Measurements from ENCODE around the gene C2CD4A. TPM values are rescaled to one million over a fixed set of nuclear protein-coding genes. Genes with fewer than 3 reads are reported as not detected.
A peak's percentile ranks its signal among the peaks of the same experiment; 100 is the strongest.
"Not testable (repeated sequence)": the region's sequence is repeated elsewhere in the genome, so short reads cannot be mapped to it uniquely, and the experiment has no call there.

The C2CD4A gene, protein sequence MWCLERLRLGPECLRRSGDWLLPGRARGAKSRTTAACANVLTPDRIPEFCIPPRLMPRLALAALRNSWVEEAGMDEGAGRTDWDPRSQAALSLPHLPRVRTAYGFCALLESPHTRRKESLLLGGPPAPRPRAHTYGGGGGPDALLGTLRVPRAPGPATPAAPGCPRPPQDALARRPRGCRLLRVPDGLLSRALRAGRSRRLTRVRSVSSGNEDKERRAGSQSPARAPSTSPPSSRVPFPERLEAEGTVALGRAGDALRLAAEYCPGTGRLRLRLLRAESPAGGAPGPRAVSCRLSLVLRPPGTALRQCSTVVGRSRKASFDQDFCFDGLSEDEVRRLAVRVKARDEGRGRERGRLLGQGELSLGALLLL
- total RNA-seq: 3.2 and 4.3 TPM in 2 replicates

DNA sequence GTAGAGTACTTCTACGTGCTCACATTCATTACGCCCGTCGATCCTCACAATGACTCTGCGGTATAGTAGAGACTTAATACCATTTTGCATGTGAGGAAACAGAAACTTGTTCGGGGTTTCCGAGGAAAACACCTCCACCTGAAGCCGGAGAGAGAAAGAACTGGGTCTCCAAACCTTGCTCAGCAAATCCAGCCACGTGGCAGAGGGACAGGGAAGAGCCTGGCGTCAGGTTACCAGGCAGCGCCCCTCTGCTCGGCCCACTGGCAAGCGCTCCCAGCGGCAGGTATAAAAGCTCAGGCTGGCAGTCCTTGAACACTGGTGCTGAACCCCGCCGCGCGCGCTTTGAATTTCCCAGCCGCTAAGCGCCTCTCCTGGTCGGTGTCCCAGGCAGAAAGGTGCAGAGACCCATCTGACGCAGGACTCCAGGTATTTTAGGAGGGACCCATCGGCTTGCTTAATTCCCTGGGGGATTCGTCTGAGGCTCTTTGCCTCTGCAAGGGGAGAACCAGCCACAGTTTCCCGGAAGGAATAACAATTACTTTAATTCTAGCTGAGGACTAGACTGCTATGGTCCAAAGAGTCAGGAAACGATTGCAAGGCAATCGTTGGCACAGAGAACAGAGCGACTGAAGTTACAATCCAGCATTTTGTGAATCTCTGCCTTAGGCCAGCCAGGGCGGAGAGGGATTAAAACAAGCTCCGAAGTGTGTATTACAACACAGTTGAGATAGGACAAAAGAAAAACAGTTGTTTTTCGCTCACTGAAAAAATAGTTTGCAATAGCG lies at the start of gene C2CD4A:
C2CD4A (plus strand) TSS at position 315 of the 785 bp plus-strand sequence. CDS start 637 bp downstream, outside the sequence.
- DNase-seq (ENCODE audit: low read depth in 2 of 2): peak; percentile 67 to 95

DNA sequence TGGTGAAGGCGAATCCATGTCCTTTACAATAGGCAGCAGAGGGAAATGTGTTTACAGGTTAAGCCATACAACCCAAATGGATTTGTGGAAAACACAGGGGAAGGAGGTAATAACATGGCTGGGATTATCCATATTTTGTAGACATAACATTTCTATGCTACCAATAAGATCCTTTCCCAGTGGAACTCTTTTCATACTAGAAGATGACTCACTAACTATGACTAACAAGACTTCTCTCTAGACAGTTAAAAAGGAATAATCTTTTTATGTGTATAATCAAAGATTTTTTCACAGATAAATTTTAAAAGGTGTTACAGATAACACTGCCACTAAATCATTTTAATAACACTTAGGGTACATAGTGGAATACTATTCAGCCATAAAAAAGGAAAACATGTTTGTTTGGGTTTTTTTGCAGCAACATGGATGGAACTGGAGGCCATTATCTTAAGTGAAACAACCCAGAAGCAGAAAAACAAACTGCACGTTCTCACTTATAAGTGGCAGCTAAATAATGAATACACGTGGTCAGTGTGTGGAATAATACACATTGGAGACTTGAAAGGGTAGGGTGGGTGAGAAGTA lies 46.1 kb upstream of the C2CD4A start:
- no peak for DNase-seq (ENCODE audit: low read depth in 2 of 2)

- peak in 1 of 2 donors; percentile 22 for DNase-seq (ENCODE audit: low read depth in 2 of 2)
Observed at GRCh38 chr15:62021991-62022600, 44.7 kb upstream of the C2CD4A start.

DNA sequence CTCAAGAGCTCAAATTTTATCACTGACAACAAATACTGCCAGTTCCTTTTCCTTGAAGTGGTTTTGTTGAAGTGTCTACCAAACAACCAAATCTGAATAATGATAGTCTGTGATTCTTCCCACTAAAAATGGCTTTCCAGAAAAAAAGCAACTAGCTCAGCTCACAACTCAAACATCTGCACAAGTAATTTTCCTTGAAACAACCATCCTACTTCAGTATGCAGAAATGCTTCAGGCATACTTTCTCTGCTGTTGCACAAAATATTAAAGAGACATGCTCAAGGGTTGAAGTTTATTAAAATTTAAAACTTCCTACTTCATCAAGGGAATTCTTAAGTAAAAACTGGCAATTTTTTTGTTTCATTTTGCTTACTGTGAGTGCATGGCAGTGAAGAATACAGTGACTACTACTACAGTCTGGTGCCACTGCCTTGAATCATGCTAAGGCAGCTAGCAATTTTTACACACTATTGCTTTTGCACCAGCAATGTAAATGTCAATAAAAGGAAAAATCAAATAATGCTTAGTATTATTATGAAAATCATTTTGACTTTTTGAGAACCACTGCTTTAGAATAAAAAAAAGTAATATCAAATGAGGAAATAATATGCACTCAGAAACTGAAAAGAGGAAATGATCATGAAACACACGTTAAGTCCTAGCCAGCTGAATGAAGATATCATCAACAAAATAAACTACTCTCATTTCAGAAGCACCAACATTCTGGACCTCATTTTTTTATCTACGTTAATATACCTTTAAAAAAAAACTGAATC lies 40.1 kb upstream of the C2CD4A start:
- no peak for DNase-seq (ENCODE audit: low read depth in 2 of 2)

DNA sequence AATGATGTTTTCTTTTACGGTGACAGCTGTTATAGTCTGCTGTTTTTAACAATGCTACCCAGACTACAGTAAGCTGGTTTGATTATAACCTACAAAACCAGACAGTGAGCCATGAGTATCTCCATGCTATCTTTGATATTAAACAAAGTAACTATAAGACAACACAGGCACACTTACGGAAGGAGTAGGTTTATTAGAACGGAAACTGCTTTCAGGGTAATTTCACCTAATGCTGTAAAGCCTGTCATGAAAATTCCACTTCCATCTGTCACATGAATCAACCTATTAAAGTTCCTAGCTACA lies 39.6 kb upstream of the C2CD4A start:
- no peak for DNase-seq (ENCODE audit: low read depth in 2 of 2)

- no peak for DNase-seq (ENCODE audit: low read depth in 2 of 2)
Observed at GRCh38 chr15:62027916-62028315, 38.9 kb upstream of the C2CD4A start.

GRCh38 chr15:62035256-62035924 lies 31.4 kb upstream of the C2CD4A start:
- peak; percentile 45 to 76 for DNase-seq (ENCODE audit: low read depth in 2 of 2)

GRCh38 chr15:62046078-62046743 lies 20.6 kb upstream of the C2CD4A start:
- DNase-seq (ENCODE audit: low read depth in 2 of 2): no peak

DNA sequence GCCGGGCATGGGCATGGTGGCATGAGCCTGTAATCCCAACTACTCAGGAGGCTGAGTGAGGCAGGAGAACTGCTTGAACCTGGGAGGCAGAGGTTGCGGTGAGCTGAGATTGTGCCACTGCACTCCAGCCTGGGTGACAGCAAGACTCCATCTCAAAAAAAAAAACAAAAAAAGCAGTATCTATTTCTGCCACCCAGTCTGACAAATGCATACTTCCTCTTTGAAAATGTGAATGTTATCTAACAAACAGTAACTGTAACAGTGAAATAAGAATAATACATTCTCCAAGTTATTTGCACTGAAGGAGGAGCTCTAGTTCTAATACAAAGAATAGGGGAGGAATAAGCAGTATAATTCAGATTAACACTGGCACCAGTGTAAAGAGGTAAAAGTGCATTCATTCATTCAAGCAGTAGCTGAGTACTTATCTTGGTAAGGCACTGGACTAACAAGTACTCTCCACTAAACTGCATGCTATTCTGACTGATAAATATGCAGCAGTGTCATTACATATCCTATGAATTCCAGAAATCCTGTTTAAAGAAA lies 19.4 kb upstream of the C2CD4A start:
- no peak for DNase-seq (ENCODE audit: low read depth in 2 of 2)

- not testable (repeated sequence) for DNase-seq (ENCODE audit: low read depth in 2 of 2)
Observed at GRCh38 chr15:62048254-62048653, 18.5 kb upstream of the C2CD4A start.

- DNase-seq (ENCODE audit: low read depth in 2 of 2): no peak
Observed at GRCh38 chr15:62050115-62050514, 16.7 kb upstream of the C2CD4A start.

DNA sequence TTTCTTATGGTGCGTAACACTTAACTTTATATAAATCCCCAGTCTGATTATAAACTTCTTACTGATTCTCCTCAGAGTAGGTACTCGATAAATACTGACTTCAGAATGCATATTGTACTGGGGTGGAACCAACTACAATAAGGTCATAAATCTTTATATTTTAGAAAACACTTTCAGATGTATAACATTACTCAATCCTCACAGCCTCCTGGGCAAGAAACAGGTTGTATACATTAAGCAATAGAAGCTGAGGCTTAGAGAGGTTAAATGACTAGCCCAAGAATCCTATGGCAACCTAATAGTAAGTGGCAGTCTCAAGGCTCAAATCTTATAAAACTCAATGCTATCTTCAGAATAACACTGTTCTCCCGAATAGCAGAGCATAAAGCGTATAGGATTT lies 15.6 kb upstream of the C2CD4A start:
- no peak for DNase-seq (ENCODE audit: low read depth in 2 of 2)

- peak in 1 of 2 donors; percentile 8 for DNase-seq (ENCODE audit: low read depth in 2 of 2)
Observed at GRCh38 chr15:62052713-62053112, 14.1 kb upstream of the C2CD4A start.

DNA sequence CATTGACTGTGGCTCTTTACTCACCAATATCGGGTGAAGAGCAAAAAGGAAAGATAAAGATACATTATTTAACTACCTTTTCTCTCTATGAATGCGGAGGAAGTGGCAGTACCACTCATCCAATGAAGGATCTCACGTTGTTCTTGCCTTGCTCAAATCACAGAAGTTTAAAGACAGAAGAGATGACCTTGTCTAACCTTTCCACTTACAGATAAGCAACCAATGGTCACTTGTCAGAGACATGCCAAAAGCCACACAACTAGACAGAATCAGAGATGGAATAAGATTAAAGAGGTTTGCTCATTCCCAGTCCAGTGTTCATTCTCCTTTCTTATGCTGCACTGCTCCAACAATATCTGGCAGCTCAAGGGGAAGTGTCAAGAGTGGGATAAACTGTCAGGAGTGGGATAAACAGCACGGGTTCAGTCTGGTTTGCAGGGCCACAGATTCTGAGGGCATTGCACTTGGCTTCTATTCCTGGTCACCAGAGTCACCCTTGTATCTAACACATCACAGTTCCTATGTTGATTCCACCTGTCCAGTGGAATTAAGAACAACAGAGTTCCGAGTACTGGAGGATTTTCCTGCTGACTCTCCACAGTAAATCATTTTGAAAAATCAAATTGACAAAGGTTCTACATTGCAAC lies 13.2 kb upstream of the C2CD4A start:
- DNase-seq (ENCODE audit: low read depth in 2 of 2): no peak

- DNase-seq (ENCODE audit: low read depth in 2 of 2): no peak
Observed at GRCh38 chr15:62054979-62055378, 11.8 kb upstream of the C2CD4A start.

GRCh38 chr15:62057341-62057980 lies 9.3 kb upstream of the C2CD4A start:
- no peak for DNase-seq (ENCODE audit: low read depth in 2 of 2)

- DNase-seq (ENCODE audit: low read depth in 2 of 2): no peak
Observed at GRCh38 chr15:62058327-62059028, 8.3 kb upstream of the C2CD4A start.

DNA sequence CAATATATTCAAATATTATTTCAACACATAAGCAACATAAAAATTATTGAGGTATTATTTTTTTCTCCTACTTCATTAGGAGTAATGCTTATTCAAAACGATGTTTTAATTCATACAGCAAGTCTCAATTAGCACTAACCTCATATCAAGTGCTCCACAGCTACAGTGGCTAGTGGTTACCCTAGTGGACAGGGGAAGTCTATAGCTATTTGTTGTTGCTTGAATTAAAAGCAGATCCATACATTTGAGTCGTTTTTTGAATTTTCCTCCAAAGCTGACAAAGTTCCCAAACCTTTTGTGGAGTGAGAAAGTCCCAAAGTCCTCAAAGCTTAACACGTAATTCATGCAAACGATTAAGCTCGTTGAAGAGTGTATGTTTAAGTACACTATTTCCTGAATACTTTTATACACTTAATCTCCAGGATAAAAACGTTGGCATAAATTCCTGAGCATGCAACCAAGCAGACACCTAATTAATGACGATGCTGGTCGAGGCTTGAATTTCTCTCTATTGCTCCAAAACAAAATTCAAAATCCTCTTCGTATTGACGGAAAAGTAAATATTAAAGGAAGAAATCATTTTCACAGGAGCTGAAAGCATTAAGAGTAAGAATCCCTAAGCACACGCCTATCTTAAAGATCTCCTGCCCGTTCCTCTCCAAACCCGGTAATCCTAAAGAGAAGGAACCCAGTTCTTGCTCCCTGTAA lies 7.5 kb upstream of the C2CD4A start:
- peak in 1 of 2 donors; percentile 39 for DNase-seq (ENCODE audit: low read depth in 2 of 2)
